ENCODE data around the gene EDIL3.

Gene EDIL3

DNA sequence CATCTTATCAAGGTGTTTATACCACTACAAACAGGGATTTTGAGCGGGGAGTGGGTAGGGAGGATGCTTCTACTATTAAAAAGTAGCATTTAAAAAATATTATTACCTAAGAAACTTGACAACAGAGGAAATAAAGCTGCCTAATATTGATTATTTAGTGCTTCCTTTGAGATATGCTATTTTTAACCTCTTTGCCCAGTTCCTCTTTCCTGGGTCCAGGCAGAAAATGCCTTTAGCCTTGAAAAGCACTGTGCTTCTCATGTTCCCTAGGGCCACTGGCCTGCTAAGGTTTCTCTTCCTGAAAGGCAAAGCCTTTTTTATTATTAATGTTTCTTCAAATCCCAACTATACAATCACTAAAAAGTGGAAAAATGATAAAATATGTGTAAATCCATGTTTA, 446.8 kb downstream of the EDIL3 start:
- no peak for DNase-seq

DNA sequence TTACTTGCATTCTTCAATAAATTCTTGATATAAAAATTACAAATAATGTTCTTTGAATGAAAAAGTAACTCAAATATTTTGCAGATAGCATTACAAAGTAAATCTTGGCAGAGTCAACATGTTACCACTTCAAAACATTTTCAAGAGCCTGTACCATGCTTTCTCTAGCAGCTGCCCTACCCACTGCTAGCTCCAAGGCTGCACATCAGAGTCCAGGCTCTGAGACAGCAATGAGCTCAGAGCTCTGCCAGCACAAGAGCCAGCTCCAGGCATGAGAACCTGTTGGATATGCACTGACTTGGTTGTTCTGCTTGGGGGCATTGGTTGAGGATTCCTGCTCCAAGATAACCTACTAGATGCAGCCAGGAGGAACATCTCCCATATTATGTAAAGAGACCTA, 452.7 kb downstream of the EDIL3 start:
- no peak for DNase-seq

DNA sequence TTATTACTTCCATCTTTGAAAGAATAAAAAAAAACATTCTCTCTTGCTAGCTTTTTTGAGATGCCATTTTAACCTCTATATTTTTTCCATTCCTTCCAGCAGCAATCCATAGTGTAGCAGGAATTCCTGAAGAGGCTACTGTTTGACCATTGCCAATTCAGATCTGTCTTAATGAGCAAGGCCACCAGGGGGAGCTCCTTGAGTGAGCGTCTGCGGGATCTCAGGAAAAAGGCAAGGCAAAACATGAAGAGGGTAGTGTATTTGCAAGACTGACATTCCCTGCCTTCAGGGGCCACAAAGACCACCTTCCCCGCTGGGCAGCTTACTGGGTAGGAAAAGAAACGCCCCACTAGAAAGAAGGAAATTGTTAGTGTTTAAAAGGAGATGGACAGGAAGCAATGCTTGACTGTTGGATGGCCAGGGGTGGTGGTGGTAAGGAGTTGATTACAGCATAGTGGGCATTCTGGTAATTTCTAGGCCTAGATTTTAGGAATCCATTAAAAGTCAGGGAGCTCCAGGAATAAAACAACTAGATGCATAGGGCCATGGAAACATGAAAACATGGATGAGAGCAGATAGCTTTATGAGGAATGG, 457.4 kb downstream of the EDIL3 start:
- no peak for DNase-seq

DNA sequence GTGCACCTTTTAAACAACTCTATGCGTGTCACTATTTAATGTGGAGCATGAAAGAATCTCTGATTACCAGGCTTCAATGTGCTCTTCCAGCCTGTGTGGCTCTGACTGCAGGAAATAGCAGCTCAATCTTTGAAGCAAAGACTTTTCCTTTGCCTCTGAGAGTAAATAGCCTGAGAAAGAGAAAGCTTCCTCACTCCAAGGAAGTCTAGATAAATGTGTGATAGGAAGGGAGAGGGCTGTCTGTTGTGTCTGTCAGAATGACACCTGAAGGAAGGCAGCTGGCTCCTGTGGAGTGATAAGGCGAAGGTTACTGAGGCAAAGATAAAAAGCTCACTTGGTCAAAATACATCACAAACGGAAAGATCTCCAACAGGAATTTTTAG, 458.7 kb downstream of the EDIL3 start:
- no peak for DNase-seq

DNA sequence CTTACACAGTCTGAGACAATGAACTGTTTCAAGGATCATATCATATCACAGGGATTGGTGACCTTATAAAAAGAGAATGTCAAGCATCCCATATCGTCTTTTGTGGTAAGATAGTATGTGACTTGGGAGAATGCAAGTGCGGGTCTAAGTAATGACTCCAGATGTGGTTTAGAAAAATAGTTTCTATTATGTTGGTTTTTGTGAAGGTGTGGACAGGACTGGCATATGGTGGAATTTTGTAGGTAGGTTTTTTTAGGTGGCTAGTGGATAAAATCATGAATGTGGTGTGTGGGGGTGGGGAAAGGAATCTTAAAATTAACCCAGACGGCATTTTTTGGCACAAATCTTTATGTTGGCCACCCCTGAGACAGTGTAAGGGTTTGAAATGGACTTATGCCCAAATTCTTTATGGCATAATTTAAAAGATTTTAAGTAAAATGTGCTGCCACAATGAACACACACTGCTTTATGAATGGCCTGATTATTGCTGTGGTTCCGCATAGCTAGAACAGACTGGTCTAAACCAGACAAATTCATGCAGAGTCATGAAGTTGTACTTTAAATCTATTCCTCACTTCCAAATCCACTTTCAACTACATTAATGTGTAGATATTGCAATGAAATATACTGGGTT, 459.2 kb downstream of the EDIL3 start:
- no peak for DNase-seq

DNA sequence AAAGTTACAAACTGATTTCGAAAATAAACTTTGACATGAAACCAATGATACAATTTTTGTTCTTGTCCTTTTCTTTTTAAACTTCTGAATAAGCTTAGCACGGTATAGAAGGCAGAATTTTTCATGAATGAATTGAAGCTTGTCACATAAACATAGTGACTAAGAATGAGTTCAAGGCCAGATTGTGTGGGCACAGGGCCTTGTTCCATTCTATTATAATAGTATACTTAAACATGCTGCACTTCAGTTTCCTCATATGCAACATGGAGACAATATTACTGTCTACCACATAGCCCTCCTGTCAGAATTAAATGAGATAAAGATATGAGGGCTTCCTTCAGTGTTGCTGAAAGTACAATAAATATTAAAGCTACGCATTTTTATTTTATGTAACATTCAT, 459.8 kb downstream of the EDIL3 start:
- DNase-seq, result no peak

DNA sequence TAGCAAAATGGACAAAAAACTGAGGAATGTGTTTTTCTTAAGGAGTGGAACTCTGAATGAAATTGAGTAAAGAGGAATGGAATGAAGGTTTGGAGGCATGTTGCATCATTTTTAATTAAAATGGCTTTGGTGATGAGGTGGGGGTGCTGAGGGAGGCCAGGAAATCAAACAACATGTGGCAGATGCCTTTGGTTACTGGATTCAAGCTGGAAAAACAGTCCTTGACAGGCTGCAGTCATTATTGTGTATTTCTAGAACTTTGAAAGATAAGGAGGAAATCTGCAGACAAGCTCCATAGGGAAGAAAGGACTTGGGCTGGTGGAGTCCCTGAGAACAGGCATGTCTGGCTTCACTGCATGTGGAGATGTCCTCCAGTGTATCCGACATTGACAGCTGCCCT, 460.5 kb downstream of the EDIL3 start:
- no peak for DNase-seq

DNA sequence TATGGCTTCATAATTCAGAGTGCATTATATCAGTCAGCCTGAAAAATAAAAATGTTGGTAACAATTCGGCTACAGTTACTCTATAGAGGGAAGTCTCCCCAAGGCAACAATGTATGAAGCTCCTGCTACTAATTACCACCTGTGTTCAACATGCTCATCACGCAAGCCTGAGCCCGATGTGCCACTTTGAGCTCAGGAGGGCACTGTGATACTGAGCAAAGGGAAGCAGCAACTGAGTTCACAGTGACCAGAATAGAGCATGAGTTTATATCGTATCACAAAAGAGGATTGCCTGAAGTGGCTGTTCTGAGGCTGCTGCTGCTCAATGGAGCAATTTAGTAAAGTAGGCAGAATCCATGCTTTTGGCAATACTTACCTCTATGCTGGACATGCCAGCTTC, 462.0 kb downstream of the EDIL3 start:
- no peak for DNase-seq

DNA sequence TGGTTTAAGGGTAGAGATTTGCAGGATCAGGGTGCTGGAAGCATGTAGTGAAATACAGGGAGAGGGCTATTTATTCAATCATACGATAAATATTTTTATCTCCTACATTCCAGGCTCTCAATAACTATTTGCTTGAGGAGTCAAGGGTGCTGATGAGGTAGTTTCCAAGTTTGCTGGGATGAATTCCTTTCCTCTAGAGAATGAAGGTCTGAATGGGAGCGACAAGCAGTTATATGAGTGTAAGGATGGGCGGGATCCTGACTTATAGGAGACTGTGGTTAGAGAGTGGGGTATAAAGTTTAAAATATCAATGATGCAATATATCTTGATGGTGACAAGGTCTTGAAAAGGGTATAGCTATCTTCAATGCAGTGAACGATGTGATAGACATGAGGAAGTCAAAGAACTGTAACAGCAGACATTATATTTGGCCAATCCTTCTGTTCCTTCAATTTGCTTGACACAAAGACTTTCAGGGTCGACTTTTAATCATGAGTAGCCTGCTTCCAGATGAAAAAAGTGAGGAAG, 462.9 kb downstream of the EDIL3 start:
- DNase-seq, result no peak

DNA sequence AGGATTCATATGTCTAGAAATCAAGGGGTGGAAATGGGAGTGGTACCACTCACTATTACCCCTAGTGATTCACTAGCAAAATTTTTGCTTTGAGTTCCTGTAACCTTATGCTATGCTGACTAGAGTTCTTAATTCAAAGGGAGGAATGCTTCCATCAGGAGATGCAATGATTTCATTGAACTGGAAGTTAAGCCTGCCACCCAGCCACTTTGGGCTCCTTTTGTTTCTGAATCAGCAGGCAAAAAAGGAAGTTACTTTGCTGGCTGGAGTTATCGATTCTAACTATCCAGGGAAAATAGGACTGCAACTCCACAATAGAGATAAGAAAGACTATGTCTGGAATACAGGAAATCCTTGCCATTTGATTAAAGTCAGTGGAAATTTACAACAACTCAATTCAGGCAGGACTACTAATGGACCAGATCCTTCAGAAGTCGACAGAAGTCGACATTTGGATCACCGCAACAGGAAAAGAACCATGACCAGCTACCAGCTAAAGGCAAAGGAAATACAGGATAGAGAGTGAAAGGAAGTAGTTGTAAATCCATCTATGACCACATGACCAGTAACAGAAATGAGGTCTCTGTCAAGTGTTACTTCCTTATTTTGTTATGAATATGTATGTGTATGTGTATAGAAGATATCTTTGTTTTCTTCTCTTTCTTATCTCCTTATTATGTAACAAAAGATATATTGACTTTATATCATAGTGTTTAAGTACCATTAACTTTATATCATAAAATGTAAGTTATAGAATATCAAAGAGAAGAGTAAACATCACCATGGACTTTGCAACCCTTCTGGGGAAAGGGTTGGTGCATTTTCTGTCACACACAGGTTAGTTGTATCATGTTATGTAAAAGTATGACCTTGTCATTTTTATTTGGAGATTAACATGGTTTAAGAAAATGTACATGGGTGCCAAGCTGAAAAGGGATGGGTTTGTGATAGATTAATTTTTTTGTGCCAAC, 465.3 kb downstream of the EDIL3 start:
- no peak for DNase-seq

DNA sequence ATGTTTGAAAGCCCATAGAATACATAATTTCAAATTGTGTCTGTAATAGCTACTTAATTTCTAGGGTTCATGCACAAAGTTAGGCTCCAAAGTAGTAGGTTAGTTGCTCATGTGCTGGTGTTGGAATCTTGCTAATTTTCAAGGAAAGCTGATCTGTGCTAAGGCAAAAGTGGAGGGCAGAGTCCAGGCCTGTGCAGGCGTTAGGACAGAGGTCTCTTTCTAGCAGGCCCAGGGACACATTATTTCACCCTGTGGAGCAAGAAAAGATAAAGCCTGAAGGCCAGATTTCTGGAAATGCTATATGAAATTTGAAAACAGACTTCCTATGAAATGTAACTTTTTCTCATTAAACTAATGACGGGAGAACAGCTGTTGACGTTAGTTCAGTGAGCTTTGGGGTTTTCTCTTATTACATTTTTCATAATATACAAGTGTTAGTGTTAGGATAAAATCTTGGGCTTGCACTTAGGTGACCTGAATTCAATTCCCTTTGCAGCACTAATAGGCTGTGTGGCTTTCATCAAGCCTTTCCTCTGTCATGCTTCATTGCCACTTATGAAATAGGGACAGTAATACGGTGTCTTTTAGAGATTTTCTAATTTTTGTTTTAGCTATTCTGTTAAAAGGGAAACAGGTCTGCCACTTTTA, 467.3 kb downstream of the EDIL3 start:
- no peak for DNase-seq

DNA sequence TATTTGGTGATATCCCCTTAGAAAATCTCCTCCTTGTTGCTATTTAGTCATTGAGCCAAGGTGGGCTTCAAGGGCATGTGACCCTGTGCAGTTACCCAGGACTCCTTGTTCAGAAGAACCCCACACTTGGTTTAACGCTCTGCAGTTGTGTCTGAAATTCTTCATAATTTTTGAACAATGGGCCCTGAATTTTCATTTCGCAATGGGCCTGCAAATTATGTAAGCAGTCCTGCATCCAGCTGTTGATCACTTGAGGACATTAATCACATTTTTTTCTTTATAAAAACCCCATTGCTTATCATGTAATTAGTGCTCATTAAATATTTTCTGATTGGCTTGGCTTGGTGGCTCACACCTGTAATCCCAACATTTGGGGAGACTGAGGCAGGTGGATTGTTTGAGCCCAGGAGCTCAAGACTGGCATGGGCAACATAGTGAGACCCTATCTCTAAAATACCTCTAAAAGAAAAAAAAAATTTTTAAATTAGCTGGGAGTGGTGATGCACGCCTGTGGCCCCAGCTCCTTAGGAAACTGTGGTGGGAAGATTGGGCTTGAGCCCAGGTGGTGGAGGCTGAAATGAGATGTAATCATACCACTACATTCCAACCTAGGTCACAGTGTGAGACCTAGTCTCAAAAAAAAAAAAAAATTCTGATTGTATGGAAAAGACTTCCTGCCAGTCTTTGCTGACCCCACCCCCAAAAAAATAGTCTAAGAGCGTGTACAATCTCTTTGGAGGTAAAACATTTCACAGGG, 469.8 kb downstream of the EDIL3 start:
- no peak for DNase-seq

DNA sequence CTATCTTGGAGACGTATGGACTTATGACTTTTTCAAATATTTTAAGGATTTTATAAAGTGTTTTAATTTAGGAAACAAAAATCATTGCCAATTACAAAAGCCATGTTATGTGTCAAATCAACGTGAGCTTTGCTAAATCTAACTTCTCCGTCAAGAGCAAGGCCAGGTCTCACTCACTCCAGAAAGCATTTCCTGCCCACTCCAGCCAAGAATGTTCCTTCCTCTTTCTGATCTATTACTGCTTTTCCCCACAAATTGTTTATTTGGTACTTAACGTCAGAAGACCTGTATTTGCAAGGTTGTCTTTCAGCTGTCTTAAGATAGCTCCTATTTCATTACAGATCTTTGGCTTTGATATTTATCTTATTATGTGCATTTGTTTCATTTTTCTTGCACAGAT, 470.5 kb downstream of the EDIL3 start:
- no peak for DNase-seq

DNA sequence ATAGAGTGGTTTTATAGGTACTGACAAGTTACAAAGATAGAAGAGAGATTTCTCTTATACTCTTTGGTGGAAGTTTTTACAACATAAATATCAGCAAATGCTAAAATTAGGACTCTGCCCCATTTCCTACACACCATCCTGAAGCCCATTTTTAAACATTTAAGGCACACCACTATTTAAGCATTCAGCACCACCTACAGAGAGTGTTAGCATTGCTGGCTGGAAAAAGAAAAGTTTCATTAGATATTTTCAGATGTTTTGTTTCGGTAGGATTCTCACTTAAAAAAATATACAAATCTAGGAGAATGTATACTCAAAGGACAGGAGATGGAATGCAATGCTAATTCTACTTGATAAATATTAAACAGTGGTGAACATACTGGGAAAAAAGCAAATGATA, 471.1 kb downstream of the EDIL3 start:
- DNase-seq, result no peak

DNA sequence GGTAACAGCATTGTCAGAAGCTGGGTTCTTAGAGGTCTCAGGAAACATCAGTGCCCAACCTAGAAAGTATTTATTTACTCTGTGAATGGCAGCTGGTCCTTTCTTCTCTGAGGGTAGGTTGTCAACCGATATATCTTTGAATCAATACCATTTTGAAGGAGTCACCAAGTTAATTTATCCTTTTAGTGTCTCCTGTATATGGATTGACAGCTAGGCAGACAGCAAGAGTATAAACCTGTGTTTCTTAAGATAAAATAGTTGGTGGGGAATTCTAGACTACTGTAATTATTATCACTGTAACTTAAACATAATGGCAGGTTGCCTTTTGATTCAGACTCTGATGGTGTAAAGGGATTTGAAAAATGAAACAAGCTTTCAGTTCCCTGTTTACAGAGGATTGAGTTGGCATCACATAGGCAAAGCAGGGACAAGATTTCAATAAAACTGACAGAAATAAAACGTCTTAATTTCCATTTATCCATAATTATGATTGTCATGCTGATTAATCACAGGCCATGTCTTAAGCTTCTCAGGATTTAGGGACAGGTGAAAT, 473.2 kb downstream of the EDIL3 start:
- no peak for DNase-seq

DNA sequence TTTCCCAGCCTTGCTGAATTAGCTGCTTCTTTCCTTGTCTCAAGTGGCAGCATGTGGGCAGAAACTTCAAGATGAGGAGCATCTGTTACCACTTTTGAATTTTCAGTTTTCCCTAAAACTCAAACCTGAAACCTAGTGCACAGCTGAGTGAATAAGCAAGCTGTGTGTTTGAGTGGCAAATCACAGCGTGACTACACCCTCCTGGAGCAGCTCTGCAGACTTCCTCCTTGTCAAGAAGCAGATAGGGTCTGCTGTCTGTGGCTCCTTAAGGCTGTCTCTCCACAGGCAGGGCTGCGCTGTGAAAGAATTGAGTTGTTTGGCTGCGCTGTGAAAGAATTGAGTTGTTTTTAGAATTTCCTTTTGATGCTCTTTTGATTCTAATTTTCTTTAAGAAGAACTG, 484.4 kb downstream of the EDIL3 start:
- DNase-seq, result no peak

DNA sequence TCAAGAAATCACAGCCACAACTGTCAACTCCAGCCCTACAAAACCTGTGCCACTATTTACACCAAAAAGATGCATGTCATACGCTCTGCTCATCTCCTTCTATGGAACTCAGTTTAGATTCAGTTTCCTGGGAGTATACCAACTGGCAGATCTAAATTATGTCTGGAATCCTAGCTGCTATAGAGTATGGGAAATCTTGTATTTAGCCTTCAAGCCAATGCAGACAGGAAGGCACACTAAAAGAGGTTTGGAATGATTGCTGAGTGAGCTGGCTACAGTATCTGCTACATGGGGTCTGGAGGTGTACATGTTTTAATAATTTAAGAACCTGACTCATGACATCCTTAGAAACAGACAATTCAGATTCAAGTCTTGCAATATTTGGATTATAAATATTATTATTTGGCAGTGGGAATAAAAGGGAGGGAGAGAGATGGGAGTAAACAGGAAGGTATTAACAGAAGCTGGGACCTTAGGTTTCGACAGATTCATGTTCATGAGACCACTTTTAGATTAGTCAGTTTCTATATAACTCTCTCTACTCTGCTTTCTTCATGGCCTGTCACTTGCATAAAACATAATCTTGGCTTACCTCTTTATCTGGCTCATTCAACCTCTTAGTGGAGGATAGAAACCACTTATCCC, 485.2 kb downstream of the EDIL3 start:
- no peak for DNase-seq

DNA sequence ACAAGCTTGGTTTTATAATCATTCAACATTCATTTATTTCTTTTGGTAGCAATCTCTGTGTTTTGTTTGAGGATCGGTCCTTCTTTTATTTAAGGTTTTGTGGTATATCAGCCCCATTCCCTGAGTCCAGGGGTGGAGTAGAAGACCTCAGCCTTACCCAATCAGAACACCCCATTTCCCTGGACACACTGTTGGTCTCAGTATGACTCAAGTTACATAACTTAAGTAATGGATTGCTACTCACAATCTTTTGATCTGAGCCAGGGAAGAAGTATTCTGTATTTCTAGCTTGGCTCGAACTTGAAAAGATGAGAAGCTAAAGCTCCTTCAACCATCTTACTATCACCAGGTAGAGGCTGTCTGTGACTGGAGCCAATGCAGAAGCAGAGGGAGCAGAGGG, 488.8 kb downstream of the EDIL3 start:
- no peak for DNase-seq

DNA sequence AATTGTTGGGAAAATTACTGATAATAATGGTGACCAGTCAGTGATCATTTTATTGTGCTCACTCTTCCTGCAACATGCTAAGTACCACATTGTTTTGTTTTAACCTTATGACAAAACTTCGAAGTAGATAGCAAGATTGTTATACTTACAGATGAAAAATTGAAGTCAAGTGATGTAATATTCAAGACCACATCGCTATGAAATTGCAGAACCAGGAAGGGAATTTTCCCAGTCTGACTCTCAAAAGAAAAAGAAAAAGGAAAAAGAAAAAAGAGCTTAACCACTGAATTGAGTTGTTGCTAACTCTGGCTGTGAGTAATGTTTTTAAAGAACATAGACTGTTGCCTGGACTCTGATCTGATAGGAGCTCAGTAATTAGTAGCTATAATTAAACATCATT, 493.4 kb downstream of the EDIL3 start:
- DNase-seq, result no peak

All from cortex of kidney (tissue), 1 donor.